GM18517 (cell line): ENCODE measurements around the gene TEAD3.

Experiments
- ATAC-seq: cut with Tn5 transposase; IDR thresholded peaks from one replicate; pipeline ENCODE4 v1.9.1; 2021; ENCODE audit warnings: mild to moderate bottlenecking, moderate library complexity; ENCODE audit not compliant: unreplicated experiment

Gene TEAD3

DNA sequence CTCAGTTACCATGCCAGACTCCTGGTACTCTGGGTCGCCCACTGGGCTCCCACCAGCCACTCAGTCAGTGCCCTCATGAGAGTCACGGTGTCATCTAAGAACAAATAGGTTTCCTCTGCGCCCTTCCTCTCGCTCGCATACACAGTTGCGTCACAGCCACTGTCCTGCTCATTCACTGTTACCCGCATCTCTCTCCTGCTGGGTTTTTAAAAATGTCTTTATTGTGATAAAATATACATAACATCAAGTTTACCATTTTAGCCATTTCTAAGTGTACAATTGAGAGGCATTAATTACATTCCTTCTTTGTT lies 4.0 kb downstream of the TEAD3 start:
- ATAC-seq: no peak

DNA sequence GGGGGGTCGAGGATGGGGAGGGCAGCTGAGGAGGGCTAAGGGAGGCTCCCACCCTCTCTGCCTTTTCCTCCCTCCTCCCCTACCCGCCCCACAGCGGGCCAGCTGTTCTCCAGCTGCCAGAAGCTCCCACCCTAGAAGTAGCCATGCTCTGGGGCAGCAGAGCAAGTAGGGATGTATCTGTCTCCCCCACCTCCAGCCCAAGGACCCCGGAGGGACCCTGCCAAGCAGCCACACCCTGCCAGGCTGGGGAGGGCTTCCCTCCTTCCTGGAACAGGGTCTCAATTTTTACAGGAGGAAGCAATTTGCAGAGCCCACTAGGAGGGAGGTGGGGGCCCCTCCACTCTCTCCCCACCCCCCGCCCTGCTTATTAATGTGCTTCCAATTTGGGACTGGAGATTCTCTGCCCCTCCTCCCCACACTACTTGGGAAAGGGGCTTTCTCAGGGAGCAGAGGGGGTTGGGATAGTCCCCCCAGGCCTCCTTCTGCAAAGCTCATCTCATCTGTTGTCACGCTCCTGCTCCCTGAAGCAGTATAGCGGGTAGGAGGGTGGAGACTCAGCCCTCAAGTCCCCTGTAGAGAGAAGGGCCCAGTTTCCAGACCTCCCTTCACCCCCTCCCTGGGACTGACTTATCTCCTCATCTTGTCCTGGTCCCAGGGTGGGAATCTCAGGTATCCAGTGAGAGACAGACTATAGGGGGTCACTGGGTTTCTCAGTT lies 4.5 kb downstream of the TEAD3 start:
- no peak for ATAC-seq

DNA sequence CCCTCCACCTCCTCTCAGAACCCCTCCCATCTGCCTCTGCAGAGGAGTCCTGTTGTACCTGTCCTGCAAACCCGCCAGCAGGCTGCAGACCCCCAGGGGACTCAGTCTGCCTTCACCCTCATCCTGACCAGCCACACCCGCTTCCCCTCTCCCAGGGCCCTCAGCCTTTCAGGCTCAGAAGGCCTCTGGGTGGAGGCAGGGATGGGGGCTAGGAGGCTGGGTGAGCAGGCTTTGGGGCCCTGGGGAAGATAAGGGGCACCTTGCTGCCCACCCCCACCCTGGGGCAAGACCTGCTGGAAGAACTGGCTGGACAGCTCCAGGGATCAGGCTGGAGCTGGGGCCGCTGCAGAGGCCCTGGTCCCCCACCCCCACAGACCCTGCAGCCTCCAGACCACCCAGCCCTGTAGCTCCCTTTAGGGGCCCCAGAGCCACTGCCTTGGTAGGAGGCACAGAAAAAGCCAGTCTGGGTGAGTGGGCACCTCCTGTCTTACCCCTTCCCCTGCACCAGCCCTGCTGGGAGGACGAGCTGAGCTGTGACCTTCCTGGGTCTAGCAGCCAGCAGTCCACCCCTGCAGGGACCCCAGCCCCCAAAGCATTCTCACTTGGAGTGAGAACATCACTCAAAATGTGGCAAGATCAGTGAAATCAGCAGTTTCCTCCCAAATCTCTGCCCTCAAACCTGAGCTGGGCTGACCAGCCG lies 5.2 kb downstream of the TEAD3 start:
- ATAC-seq: no peak

DNA sequence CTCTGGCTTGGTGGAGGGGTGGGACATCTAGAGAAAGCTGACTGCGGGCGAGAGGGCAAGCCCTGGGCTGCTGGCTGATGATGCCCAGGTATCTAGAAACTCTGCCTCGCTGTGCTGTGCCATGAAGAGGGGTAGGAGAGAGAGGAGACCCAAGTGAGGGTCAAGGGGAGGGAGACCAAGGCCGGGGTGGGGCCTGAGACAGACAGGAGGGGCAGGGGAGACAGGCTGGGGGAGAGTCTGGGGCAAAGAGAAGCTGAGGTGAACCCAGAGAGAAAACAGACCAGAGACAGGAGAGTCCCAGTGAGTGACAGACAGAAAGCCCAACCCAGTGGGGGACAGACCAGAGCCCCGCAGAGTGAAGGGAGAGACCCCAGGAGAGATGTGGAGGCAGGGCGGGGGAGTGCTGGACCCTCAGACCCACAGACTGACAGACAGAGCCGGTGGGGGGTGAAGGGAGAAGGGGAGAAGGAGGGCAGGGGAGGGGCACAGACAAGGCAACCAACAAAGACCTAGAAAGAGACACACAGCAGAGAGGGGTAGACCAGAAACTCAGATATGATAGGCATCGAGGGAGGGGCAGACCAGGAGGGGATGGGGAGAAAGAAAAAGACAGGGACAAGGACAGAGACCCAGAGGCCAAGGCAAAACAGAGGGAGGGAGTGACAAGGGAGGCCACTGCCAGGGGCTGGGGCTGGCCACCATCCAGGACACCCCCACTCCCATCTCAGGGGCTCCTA lies 5.9 kb downstream of the TEAD3 start:
- ATAC-seq: no peak

DNA sequence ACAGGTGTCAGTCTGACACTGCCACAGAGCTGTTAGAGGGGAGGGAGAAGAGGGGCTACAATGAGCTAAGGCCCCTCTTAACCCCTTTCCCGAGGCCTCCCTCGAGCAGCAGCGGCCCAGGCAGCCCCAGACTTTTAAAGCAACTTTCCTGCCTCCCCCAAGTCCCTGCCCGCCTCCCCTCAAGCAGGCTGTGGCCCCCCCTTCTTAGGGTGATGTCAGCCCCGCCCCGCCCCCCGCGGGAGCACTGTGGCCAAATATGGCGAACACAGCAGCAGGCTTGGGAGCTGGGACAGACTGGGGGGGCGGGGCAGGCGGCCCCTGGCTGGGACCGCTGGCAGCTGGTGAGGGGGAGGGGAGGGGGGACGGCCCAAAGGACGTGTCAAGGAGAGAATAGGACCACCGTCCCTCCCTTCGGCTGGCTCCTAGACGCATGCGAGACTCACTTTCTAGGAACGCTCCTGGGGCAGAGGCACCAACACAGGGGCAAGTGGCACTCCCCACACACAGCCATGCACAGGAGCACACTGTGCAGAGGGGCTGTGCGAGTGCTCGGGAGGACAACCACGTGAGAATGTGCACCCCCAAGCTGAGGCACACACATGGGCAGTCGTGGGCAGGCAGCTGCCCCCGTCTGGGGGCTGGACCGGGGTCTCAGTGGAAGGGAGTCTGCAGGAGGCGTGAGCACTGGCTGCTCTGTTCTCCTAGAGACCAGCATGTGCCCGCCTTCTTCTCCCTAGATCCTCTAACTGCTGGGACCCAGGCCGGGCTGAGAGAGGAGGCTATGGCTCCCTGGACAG lies 6.7 kb downstream of the TEAD3 start:
- ATAC-seq: no peak

DNA sequence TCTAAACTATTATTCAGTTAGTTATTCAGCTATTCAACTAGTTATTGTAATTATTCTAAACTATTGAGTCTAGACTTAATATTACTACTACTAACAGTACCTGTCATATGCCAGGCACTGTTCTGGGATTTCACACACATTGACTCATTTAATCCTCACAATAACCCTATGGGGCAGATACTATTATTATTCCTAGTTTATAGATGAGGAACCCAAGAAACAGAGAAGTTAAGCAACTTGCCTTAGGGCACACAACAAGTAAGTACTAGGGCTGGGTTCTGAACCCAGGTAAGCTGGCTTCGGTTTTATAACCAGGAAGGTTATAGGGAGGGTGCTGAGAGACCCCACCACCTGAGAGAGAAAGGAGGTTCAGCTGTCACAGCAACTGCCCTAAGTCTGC lies 7.8 kb downstream of the TEAD3 start:
- no peak for ATAC-seq

DNA sequence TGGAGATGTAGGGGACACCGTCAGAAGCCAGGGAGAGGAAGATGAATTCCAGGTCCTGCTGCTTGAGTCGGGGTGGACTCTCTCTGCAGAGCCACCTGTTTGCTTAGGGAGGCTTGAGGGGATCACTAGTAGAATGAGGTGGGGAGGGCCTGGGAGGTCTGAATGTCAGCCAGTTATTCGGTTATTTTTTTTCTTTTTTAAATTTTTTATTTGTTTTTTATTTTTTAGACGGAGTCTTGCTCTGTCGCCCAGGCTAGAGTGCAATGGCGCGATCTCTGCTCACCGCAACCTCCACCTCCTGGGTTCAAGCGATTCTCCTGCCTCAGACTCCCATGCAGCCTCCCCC lies 8.4 kb downstream of the TEAD3 start:
- ATAC-seq: no peak

DNA sequence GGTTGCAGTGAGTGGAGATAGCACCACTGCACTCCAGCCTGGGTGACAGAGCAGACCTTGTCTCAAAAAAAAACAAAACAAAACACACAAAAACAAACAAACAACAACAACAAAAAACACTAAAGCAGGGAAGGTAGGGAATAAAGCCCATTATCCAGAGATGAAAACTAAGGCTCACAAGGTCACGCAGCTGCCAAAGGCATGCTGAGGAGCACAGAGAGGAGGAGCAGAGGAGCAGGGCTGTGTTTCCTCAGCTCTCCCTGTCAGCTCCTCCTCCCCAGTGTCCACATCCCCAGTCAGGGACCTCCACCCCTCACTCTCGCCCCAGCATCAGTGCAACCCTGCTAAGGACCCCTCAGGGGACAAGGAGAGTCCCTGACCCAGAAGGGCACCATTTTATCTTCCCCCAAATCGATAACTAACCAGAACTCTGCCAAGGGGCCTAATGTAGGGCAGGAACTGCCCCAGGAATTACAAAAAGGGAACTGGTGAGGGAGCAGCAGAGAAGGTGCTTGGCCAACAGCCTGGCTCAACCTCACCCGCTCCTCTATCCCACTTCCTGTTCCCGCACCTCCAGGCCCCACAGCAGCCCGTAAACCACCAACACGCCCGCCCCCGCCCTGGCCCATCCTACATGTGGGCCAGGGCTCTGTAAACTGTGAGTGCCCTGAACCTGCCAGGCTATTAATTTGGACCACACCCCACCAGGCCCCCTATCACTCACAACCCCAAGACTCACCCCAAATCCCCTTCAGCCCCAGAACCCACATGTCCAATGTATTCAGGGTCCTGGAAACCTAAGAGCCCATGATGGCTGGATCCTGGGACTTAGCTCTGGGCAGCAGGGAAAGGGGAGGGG lies 9.0 kb downstream of the TEAD3 start:
- no peak for ATAC-seq

DNA sequence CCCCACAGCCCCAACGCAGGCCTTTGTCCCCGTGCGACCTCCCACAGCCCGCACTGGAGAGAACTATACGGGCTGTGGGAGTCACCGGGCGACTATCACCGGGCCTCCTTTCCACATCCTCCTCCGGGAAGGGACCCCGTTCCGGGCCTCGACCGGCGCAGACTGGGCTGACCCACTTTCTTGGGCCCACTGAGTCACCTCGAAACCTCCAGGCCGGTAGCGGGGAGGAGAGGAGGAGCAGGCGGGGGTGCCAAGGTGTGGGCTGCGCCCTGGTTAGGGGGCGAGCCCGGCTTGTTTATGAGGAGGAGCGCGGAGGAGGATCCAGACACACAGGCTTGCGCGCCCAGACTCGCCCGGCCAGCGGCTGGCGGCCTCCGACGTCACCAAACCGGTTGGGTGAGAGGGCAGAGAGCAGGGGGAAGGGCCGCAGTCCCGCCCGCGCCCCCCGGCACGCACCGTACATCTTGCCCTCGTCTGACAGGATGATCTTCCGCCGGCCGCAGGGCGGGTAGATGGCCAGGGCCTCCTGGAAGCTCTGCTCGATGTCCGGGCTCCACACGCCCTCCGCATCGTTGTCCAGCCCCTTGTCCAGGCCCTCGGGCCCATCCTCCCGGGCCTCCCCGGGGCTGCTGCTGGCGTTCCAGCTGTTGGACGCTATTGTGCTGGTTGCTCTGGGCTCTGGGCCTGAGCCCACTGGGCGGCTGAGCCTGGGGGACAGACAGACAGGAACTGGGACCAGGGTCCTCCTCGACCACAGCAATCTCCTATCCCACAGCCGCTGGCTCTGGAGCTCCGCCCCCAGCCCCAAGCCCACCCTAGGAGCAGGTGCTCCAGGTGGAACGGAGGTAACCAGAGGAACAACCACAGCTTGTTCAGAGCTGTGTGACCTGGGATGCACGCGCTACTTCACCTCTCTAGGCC lies 10.6 kb downstream of the TEAD3 start:
- no peak for ATAC-seq

DNA sequence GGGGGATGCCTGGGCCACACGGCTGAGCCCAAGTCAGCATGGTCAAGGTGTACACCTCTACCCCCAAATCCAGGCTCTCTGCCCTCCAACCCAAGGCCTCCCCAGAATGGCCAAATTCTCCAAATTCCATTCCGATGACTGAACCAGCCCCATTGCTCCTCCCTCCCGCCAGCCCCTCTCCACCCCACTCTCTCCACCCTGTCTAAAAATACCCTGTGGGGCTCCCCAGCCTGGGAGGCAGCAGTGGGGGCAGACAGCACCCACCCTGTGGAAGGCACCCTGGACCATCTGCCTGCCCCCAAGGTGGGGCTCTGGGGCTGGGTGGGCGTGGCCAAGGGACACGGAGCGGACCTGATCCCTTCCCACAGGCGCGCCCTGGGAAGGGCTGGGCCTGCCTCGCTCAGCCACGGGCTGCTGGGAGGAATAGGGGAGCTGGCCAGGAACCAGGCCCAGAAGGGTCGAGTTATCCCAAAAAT lies 11.4 kb downstream of the TEAD3 start:
- no peak for ATAC-seq

DNA sequence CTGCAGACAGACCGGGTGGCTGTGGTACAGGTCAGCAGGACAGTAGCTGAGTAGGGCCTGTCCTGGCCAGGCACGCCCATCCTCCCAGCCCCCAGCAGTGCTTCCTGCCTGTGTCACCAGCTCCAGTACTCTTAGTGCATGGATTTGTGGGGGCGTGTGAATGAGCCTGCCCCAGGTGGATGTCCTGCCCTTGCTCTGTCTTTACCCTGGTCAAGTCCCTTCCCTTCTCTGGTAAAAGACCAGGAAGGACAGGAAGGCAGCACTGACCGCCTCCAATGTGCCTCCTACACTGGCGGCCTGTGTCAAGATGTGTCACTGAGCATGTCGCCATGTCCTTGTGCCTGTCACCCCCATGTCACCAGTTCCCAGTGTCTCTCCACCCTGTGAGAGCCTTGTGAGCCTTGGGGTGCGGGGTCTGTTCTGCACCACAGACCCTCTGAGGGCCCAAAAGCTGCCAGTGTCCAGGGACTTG lies 11.9 kb downstream of the TEAD3 start:
- ATAC-seq: no peak

DNA sequence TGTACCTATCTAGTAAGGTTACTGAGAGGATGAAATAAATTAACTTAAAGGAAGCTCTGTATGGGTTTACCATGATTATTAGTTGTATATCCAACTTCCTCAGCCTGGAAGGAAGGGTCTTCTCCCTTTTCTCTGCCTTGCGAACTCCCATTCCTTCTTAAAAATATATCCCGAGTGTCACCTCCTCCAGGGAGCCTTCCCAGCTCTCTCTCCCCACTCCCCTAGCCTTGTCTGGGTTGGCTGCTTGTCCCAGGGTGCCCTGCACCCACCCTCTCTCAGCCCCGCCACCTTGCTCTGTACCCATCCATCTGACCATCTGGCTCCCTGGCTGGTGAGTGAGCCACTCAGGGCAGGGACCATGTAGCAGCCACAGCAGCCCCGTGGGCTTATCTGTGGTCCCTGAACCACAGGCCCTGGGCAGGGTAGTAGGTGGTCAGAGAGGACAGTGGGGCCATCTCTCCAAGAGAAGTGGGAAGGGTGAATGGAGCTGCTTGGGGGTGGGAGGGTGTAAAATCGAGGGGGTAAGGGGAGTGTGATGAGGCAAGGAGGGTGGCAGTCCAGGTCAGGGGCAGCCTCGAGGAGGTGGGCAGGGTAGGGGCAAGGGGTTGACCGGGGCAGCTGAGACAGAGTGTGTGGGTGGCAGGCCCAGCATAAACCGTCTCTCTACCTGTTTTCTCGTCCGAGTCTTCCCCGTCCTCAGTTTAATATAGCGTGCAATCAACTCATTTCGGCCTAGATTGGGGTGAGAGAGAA lies 12.8 kb downstream of the TEAD3 start:
- ATAC-seq: no peak

DNA sequence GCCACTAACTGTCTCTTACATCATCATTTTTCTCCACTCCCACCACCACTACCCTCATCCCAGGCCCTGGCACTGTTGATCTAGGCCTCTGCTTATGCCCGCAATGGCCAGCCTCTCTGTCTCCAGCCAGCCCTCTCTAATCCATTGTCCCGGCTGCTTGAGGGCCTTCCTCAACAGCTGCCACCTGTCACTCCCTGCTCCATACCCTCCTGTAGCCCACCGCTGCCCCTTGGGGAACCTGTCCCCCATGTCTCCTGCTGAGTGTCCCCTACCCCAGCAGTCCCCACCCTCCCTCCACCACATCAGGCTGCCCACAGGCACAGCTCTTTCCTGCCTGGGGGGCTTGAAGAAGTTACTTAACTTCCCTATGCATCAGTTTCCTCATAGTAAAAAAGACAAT lies 13.4 kb downstream of the TEAD3 start:
- ATAC-seq: no peak

DNA sequence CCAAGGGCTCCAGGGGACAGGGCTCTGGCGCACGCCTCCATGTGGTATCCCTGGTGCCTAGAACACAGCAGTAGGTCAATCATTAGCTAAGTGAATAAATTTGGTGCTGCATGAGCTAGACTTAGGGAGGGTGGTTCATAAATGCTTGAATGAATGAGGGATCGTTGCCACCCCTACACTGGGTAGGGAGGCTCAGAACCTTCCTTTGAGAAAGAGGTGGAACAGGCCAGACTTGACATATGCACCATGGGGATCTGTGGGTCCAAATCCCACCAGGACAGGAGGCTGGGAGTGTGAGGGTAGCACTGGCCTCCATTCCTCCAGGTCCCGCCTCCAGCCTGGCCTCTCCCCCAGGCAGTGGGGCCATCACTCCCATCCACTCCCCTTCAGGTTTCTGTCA lies 13.8 kb downstream of the TEAD3 start:
- no peak for ATAC-seq

DNA sequence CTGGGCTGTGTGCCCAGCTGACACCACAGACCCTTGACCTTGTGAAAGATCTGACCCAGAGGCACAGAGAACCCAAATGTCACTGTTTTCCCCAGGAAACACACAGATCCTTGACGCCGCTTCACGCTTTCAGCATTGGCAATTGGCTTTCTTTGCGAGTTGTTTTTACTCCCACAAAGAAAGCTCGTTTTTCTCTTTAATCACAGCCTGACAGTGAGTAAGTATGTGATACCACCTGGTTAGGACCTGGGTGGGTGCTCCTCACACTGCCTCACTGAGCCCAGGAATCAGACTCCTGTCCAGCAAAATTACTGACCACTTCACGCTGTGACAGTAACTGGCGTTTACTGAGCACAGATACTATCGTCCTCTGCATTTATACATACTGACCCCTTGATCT lies 15.7 kb downstream of the TEAD3 start:
- no peak for ATAC-seq

DNA sequence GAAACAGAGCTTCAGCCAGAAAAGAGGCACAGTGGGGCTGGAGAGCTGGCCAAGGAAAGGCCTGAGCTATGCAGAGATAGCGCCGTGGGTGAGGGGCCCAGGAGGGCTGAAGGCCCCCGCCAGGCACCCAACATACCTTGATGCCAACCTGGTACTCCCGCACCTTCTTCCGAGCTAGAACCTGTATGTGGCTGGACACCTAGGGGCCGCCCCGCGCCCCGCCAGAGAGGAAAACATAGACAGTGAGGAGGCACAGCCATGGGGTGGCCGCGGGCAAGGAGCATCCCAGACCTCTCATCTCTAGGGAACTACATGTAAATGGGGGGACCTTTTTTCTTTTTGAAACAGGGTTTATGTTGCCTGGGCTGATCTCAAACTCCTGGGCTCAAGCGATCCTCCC lies 16.7 kb downstream of the TEAD3 start:
- no peak for ATAC-seq

DNA sequence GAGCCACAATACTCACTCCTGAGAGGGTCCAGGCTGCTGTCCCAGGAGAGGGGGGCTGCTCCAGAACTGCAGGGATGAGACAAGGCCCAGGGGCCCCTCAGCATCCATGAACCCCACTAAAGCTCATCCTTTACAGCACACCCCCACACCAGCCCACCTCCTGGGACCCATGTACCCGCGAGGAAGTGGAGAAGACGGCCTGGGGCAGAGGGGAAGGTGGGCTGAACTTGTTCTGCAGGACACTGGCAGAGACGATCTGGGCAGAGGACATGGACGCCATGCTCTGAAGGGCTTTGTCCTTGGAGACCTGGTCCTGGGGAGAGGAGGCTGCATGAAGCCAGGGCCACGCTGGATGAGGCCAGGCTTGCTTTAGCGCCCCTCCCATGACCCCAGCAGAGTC lies 18.6 kb downstream of the TEAD3 start:
- ATAC-seq: no peak

DNA sequence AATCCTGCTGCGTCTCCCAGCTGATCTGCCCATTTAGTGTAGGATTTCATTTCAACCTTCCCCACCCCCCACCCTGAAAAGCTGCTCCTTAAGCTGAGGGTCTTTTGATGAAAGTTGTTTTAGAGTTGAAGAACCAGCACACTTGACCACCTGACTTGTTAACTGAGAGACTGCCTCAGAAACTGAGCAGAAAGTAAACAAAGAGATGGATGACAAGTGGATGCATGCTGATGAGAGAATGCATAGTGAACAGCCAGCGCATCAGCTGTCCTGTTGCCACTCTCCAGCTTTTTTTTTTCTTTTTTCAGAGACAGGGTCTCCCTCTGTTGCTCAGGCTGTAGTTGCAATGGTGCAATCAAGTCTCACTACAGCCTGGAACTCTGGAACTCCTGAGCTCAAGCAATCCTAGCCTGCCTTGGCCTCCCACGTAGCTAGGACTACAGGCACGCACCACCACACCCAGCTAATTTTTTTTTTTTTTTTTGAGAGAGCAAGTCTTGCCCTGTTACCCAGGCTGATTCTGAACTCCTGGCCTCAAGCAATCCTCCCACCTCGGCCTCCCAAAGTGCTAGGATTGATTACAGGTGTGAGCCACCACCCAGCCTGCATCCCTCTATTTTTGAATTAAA lies 19.2 kb downstream of the TEAD3 start:
- ATAC-seq: no peak
